HG03457 (cell line): ENCODE results near the gene ADCY1.

ENCODE experiments used
- ATAC-seq: cut with Tn5 transposase; IDR thresholded peaks from one replicate; pipeline ENCODE4 v1.9.1; 2021; ENCODE audit warnings: moderate number of reproducible peaks; ENCODE audit not compliant: unreplicated experiment

Gene ADCY1

DNA sequence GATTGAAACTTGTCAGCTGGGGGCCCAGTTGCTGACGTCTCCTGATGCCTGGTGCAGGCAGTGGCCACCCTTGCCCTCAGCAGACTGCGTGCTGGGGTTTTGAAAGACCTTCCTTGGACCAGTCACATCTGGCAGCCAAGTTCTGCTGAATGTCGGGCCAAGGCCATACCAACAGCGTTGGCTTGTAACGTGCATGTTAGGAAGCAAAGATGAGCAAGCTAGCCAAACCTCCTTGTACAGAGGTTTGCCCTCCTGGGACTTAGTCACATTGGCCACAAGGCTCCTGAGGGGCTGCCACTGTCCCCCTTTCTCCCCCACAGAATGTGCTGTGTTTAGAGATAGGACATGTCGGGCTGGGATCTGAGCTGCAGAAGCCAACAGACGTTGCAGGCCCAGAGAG is 49.0 kb downstream of the ADCY1 start:
- ATAC-seq: no peak

- no peak for ATAC-seq
These were observed 49.7 kb downstream of the ADCY1 start for GRCh38 chr7:45623740-45624391.

DNA sequence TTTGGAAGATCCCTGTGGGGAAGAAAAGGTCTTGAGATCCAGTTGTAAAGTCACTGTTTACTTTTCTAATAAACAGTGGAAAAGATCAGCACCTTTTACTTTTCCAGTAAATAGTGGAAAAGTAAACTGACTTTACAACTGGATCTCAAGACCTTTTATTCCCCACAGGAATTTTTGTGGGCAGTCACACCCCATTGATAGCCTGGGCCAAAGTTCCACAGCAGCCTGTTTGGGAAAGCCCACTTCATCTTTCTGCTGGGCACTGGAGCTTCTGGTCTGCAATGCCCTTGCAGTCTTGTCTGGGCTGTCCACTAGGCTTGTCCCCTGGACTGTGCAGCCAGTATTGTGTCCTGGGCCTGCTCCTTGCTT is 50.2 kb downstream of the ADCY1 start:
- ATAC-seq: no peak

- ATAC-seq: no peak
These were observed 50.9 kb downstream of the ADCY1 start for GRCh38 chr7:45625067-45625466.

- no peak for ATAC-seq
These were observed 51.7 kb downstream of the ADCY1 start for GRCh38 chr7:45625714-45626440.

- ATAC-seq: no peak
These were observed 52.6 kb downstream of the ADCY1 start for GRCh38 chr7:45626441-45627430.

DNA sequence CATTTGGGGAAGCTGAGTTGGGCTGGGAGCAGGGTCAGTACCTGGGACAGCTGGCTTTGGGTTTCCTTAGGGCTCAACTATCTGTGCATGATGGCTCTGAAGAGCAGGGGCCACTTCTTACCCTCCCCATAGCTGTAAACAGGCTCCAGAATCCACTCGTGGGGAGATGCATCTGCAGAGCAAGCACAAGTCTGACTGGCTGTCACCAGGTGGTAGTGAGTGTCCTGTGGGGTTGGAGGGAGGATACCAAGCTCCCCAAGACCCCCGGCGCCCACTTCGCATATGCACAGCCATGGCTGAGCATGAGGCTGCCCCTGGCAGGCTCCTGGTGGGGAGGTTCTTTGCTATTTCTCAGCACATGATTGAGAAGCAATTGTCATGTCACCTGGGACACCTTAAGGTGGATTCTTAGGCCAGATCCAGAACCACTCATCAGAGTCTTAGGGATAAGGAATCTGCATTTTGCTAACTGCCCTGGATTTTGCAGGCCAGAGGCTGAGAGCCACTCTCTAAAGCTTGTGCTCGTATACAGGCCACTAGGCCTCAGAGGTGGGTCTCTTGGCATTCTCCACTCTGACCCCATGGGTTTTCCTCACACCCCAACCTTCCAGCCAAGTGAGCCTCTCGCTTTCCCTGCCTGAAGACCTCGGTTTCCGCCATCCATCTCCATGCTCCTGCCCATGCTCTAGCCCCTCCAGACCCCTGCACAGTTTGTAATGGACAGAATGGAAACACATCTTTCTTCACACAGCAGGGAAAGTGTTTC is 53.7 kb downstream of the ADCY1 start:
- no peak for ATAC-seq

GRCh38 chr7:45631569-45631968 is 57.4 kb downstream of the ADCY1 start:
- no peak for ATAC-seq

- ATAC-seq: no peak
These were observed 62.6 kb downstream of the ADCY1 start for GRCh38 chr7:45636733-45637132.

GRCh38 chr7:45638916-45639315 is 64.7 kb downstream of the ADCY1 start:
- no peak for ATAC-seq

GRCh38 chr7:45642044-45642443 is 67.9 kb downstream of the ADCY1 start:
- no peak for ATAC-seq

DNA sequence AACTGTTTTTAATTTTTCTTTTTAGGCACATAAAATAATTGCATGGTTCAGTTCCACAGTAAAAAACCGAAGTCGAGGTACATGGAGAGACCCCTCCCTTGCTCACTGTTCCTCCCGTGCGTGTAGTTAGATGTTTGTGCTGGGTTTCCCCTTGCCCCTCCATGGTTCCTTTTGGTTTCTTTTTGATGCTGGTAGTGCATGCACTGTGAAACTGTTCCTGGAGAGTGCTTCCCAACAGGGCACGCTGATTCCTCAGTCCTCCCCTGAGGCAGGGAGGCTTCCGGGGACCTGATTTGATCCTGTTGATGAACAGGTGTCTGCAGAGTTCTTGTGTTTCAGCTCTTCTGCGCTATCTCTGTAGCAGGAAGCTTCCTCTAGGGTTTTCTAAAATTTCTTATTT is 69.5 kb downstream of the ADCY1 start:
- no peak for ATAC-seq

- no peak for ATAC-seq
These were observed 70.1 kb downstream of the ADCY1 start for GRCh38 chr7:45644237-45644636.

GRCh38 chr7:45645141-45645969 is 71.2 kb downstream of the ADCY1 start:
- ATAC-seq: no peak

GRCh38 chr7:45646207-45646821 is 72.1 kb downstream of the ADCY1 start:
- ATAC-seq: no peak

DNA sequence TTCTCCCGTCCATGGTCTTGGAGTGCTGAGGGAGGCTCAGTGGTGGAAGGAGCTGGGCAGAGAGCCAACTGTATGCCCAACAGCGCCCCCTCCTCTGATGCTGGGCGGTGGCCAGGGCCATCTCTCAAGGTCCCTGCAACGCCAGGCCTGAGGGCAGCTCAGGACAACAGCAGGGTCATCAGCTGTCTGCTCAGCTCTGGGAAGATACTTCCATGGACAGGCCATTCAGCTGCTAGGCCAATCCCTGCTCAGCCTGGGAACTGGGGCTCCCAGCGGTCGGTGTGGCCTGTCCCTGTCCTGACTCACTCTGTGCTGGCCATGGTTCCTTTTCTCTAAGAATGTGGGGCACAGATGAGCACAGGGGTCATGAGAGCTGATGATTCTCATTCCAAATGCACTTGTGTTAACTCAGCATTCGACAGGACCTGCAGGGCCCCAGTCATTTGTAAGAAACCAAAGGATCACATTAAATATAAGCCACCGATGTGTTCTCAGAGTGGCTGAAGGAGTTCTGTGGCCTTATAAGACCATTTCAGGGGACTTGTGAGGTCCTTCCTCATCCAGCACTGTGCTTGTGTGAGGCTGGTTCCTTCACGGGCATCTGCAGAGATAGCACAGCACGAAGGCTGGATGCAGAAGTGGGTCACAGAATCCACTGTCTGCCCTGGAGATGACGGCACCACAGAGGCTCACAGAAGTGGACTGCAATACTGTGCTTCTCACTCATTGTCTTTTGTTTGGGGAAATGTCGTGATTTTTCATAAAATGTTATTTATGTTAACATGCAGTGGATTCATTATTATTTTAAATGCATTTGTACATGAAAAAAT is 73.0 kb downstream of the ADCY1 start:
- ATAC-seq: no peak

GRCh38 chr7:45647967-45648670 is 74.0 kb downstream of the ADCY1 start:
- no peak for ATAC-seq

- no peak for ATAC-seq
These were observed 74.5 kb downstream of the ADCY1 start for GRCh38 chr7:45648671-45648995.
